GM12864 (cell line): ENCODE results near the gene LRSAM1.

Experiments used
- DNase-seq: peaks from one replicate; pipeline ENCODE4 v3.0.0-alpha.2; 2011; ENCODE audit warnings: low read depth
- H3K4me3 ChIP-seq: 2 replicates; pipeline ENCODE4 v1.5.1; 2011; ENCODE audit warnings: mild to moderate bottlenecking, low read depth, low read length, control low read depth
- CTCF ChIP-seq: IDR thresholded peaks from 2 replicates; pipeline ENCODE4 v1.5.1; 2011; ENCODE audit warnings: low read depth, mild to moderate bottlenecking, moderate library complexity, low read length, control low read depth, inconsistent platforms; ENCODE audit errors: missing control alignments

The LRSAM1 gene

GRCh38 chr9:127473501-127473900, 22.2 kb downstream of the LRSAM1 start:
- DNase-seq, result no peak
- no peak for TF ChIP-seq CTCF
- H3K4me3 ChIP-seq, result no peak overlapping the region

GRCh38 chr9:127473932-127474331, 22.6 kb downstream of the LRSAM1 start:
- H3K4me3 ChIP-seq, result no peak overlapping the region
- DNase-seq, result no peak
- no peak for TF ChIP-seq CTCF

GRCh38 chr9:127474592-127474991, 23.3 kb downstream of the LRSAM1 start:
- no peak for TF ChIP-seq CTCF
- DNase-seq, result no peak
- no peak overlapping the region for H3K4me3 ChIP-seq

GRCh38 chr9:127479507-127480081, 28.3 kb downstream of the LRSAM1 start:
- DNase-seq, result no peak
- no peak overlapping the region for H3K4me3 ChIP-seq
- no peak for TF ChIP-seq CTCF

- DNase-seq, result no peak
- no peak for TF ChIP-seq CTCF
- H3K4me3 ChIP-seq, result no peak overlapping the region
These were observed 31.4 kb downstream of the LRSAM1 start for GRCh38 chr9:127482662-127483061.

- H3K4me3 ChIP-seq, result no peak overlapping the region
- no peak for TF ChIP-seq CTCF
- DNase-seq, result no peak
These were observed 34.7 kb downstream of the LRSAM1 start for GRCh38 chr9:127485995-127486394.

- DNase-seq, result no peak
- H3K4me3 ChIP-seq, result no peak overlapping the region
- no peak for TF ChIP-seq CTCF
These were observed 37.6 kb downstream of the LRSAM1 start for GRCh38 chr9:127488946-127489345.
